ENCODE results near the gene PTPRO.

DNA sequence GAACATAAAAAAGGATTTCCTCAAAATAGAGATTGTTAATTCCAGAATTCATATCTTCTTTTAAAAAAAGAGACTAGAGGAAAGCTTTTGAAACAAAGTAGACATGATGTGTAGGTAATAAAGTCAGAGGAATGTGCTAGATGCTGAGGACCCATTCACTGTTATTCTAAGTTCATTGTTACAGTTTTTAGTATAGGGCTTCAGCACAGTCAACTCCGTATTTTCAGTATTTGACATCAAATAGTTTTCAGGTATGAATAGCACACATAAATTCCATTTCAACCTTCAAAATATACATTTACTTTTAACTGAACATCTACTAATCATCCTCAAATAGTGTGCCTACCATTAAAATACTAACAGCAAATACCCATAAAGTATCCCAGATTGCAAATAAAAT is 239.1 kb downstream of the PTPRO start:
- TF ChIP-seq EP300 (IDR thresholded peaks at IDR 0.05) (no peak), POLR2A (IDR thresholded peaks at IDR 0.05; ENCODE audit: low read length) (no peak), RAD21 (conservative IDR thresholded peaks at IDR 0.05 in 1 of 2, IDR thresholded peaks at IDR 0.05 in 1 of 2) (no peak), NFE2L2 (conservative IDR thresholded peaks at IDR 0.05; ENCODE audit: low read length) (no peak), KDM1A (IDR thresholded peaks at IDR 0.05; ENCODE audit: low read depth) (no peak), RFX5 (IDR thresholded peaks at IDR 0.05) (no peak), POLR2AphosphoS2 (conservative IDR thresholded peaks at IDR 0.05; ENCODE audit: low read length) (no peak), PHF8 (IDR thresholded peaks at IDR 0.05; ENCODE audit: borderline replicate concordance, low read depth) (no peak)
- TF ChIP-seq, protein P1, sequence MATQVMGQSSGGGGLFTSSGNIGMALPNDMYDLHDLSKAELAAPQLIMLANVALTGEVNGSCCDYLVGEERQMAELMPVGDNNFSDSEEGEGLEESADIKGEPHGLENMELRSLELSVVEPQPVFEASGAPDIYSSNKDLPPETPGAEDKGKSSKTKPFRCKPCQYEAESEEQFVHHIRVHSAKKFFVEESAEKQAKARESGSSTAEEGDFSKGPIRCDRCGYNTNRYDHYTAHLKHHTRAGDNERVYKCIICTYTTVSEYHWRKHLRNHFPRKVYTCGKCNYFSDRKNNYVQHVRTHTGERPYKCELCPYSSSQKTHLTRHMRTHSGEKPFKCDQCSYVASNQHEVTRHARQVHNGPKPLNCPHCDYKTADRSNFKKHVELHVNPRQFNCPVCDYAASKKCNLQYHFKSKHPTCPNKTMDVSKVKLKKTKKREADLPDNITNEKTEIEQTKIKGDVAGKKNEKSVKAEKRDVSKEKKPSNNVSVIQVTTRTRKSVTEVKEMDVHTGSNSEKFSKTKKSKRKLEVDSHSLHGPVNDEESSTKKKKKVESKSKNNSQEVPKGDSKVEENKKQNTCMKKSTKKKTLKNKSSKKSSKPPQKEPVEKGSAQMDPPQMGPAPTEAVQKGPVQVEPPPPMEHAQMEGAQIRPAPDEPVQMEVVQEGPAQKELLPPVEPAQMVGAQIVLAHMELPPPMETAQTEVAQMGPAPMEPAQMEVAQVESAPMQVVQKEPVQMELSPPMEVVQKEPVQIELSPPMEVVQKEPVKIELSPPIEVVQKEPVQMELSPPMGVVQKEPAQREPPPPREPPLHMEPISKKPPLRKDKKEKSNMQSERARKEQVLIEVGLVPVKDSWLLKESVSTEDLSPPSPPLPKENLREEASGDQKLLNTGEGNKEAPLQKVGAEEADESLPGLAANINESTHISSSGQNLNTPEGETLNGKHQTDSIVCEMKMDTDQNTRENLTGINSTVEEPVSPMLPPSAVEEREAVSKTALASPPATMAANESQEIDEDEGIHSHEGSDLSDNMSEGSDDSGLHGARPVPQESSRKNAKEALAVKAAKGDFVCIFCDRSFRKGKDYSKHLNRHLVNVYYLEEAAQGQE (IDR thresholded peaks at IDR 0.05) = no peak
- TF ChIP-seq, protein P2, sequence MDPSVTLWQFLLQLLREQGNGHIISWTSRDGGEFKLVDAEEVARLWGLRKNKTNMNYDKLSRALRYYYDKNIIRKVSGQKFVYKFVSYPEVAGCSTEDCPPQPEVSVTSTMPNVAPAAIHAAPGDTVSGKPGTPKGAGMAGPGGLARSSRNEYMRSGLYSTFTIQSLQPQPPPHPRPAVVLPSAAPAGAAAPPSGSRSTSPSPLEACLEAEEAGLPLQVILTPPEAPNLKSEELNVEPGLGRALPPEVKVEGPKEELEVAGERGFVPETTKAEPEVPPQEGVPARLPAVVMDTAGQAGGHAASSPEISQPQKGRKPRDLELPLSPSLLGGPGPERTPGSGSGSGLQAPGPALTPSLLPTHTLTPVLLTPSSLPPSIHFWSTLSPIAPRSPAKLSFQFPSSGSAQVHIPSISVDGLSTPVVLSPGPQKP (IDR thresholded peaks at IDR 0.05; ENCODE audit: low read depth, low read length) = no peak
- TF ChIP-seq, protein P3, sequence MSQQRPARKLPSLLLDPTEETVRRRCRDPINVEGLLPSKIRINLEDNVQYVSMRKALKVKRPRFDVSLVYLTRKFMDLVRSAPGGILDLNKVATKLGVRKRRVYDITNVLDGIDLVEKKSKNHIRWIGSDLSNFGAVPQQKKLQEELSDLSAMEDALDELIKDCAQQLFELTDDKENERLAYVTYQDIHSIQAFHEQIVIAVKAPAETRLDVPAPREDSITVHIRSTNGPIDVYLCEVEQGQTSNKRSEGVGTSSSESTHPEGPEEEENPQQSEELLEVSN (IDR thresholded peaks at IDR 0.05; ENCODE audit: borderline replicate concordance, low read depth) = no peak
- TF ChIP-seq, protein P4, sequence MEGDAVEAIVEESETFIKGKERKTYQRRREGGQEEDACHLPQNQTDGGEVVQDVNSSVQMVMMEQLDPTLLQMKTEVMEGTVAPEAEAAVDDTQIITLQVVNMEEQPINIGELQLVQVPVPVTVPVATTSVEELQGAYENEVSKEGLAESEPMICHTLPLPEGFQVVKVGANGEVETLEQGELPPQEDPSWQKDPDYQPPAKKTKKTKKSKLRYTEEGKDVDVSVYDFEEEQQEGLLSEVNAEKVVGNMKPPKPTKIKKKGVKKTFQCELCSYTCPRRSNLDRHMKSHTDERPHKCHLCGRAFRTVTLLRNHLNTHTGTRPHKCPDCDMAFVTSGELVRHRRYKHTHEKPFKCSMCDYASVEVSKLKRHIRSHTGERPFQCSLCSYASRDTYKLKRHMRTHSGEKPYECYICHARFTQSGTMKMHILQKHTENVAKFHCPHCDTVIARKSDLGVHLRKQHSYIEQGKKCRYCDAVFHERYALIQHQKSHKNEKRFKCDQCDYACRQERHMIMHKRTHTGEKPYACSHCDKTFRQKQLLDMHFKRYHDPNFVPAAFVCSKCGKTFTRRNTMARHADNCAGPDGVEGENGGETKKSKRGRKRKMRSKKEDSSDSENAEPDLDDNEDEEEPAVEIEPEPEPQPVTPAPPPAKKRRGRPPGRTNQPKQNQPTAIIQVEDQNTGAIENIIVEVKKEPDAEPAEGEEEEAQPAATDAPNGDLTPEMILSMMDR (IDR thresholded peaks at IDR 0.05) = no peak

All from A549 (cell line).